Measurements from ENCODE around the gene BCL3. TPM values are rescaled to one million over a fixed set of nuclear protein-coding genes. Genes with fewer than 3 reads are reported as not detected.

The BCL3 gene
- total and polyA plus RNA-seq, 10 of the 15 experiments (the other 5 are each of a cell fraction or from before 2014, with no cell fraction given): 0.55 to 22.7 (median 3.6) TPM

DNA sequence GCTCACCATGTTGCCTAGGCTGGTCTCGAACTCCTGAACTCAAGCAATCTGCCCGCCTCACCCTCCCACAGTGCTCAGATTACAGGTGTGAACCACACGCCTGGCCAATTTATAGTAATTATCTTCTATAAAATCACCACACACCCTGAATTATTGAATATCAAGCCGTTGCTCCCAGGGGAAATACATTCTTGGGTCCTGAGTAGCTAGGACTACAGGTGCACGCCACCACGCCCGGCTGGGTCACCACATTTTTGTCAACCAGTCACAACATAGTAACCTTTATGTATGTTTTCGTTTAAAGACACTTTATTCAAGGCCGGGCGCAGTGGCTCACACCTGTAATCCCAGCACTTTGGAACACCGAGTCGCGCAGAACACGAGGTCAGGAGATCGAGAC is 37.5 kb downstream of the BCL3 start:
- H3K27ac ChIP-seq (ENCODE audit: control insufficient read depth, insufficient read depth): no peak overlapping the region
- BruUV-seq (replicated peaks): no TSS peak
- ATAC-seq (no peak), FAIRE-seq (no peak), DNase-seq (ENCODE audit: low read depth, low spot score) (no peak)
- no peaks in the 10 kb centered on the region for H3K79me2 ChIP-seq (ENCODE audit: control insufficient read depth, insufficient read depth, low read length)
- no peaks in the 10 kb centered on the region for H3K27me3 ChIP-seq (replicated peaks in 1 of 2; ENCODE audit: control insufficient read depth in 2 of 2, insufficient read depth in 2 of 2, low read length in 1 of 2)
- H3K9ac ChIP-seq (ENCODE audit: control insufficient read depth, insufficient read depth, low read length): no peak overlapping the region
- H3K4me2 ChIP-seq (ENCODE audit: control insufficient read depth, insufficient read depth): no peak overlapping the region
- H3K4me3 ChIP-seq: no peak overlapping the region
- in situ Hi-C loops (cut with MboI): no loop called here
- 58% methylated on average over 15 of the region's 15 CpGs for WGBS (ENCODE audit: insufficient coverage, insufficient replicate concordance, low lambda C conversion rate, missing lambda C conversion rate)
- no peaks in the 10 kb centered on the region; the same call in 1 of the 2 replicates for H4K20me1 ChIP-seq (ENCODE audit: control insufficient read depth, insufficient read depth)
- no peaks in the 10 kb centered on the region for H3K36me3 ChIP-seq (ENCODE audit: control insufficient read depth in 2 of 2, insufficient read depth in 2 of 2, low read length in 1 of 2)
- CTCF ChIA-PET: interaction anchor here (0.6 to 4.9 kb wide), 7 partner anchors 12 to 596 kb away, joined by 3 to 40 read pairs (median 4); partner anchors contain the start of gene NECTIN2
- no peak overlapping the region for H2AFZ ChIP-seq (ENCODE audit: control insufficient read depth, low read depth, low read length)
- RAD21 ChIA-PET (ENCODE audit: unreplicated experiment): interaction anchor here (2.2 kb wide), 1 partner anchor 63 kb away, joined by 14 read pairs; no protein-coding TSS in a partner anchor
- POLR2A ChIA-PET: no interaction called here
- H3K4me1 ChIP-seq (ENCODE audit: control insufficient read depth, insufficient read depth, low read length): no peaks in the 10 kb centered on the region; the same call in 1 of the 2 replicates
- intact Hi-C loops (cut with micrococcal nuclease; ENCODE audit: unreplicated experiment): loop anchor here (2.0 kb wide), 1 partner anchor 59 kb away; no protein-coding TSS in a partner anchor
- SMC1A ChIA-PET (ENCODE audit: uncharacterized antibody, unreplicated experiment): interaction anchor here (0.7 kb wide), 1 partner anchor 15 kb away, joined by 3 read pairs; no protein-coding TSS in a partner anchor
- no peaks in the 10 kb centered on the region for H3K9me3 ChIP-seq (replicated peaks; ENCODE audit: control insufficient read depth, insufficient read depth, low read length)
- TF ChIP-seq NR2C1 (IDR thresholded peaks at IDR 0.05) (no peak), HDAC2 (IDR thresholded peaks at IDR 0.05) (no peak), YBX1 (IDR thresholded peaks at IDR 0.05) (no peak), POLR2A (IDR thresholded peaks at IDR 0.05; ENCODE audit: low read depth, low read length) (no peak), MYB (IDR thresholded peaks at IDR 0.05; ENCODE audit: borderline replicate concordance, low read depth, low read length) (no peak), RELA (IDR thresholded peaks at IDR 0.05; ENCODE audit: borderline replicate concordance, partially characterized antibody) (no peak), ASH2L (IDR thresholded peaks at IDR 0.05; ENCODE audit: borderline replicate concordance, low read depth) (no peak), RAD21 (IDR thresholded peaks at IDR 0.05; ENCODE audit: insufficient read depth, low read depth, low read length) (no peak), PAX8 (IDR thresholded peaks at IDR 0.05) (no peak), PML (IDR thresholded peaks at IDR 0.05; ENCODE audit: low read length) (no peak), STAT1 (conservative IDR thresholded peaks at IDR 0.05) (no peak), NR2C2 (IDR thresholded peaks at IDR 0.05; ENCODE audit: borderline replicate concordance, control insufficient read depth, insufficient read length, low read depth) (no peak), NFYA (IDR thresholded peaks at IDR 0.05; ENCODE audit: borderline replicate concordance, low read depth, low read length) (no peak)
- TF ChIP-seq, protein P1, sequence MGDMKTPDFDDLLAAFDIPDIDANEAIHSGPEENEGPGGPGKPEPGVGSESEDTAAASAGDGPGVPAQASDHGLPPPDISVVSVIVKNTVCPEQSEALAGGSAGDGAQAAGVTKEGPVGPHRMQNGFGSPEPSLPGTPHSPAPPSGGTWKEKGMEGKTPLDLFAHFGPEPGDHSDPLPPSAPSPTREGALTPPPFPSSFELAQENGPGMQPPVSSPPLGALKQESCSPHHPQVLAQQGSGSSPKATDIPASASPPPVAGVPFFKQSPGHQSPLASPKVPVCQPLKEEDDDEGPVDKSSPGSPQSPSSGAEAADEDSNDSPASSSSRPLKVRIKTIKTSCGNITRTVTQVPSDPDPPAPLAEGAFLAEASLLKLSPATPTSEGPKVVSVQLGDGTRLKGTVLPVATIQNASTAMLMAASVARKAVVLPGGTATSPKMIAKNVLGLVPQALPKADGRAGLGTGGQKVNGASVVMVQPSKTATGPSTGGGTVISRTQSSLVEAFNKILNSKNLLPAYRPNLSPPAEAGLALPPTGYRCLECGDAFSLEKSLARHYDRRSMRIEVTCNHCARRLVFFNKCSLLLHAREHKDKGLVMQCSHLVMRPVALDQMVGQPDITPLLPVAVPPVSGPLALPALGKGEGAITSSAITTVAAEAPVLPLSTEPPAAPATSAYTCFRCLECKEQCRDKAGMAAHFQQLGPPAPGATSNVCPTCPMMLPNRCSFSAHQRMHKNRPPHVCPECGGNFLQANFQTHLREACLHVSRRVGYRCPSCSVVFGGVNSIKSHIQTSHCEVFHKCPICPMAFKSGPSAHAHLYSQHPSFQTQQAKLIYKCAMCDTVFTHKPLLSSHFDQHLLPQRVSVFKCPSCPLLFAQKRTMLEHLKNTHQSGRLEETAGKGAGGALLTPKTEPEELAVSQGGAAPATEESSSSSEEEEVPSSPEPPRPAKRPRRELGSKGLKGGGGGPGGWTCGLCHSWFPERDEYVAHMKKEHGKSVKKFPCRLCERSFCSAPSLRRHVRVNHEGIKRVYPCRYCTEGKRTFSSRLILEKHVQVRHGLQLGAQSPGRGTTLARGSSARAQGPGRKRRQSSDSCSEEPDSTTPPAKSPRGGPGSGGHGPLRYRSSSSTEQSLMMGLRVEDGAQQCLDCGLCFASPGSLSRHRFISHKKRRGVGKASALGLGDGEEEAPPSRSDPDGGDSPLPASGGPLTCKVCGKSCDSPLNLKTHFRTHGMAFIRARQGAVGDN (IDR thresholded peaks at IDR 0.05): no peak
- TF ChIP-seq, protein P2, sequence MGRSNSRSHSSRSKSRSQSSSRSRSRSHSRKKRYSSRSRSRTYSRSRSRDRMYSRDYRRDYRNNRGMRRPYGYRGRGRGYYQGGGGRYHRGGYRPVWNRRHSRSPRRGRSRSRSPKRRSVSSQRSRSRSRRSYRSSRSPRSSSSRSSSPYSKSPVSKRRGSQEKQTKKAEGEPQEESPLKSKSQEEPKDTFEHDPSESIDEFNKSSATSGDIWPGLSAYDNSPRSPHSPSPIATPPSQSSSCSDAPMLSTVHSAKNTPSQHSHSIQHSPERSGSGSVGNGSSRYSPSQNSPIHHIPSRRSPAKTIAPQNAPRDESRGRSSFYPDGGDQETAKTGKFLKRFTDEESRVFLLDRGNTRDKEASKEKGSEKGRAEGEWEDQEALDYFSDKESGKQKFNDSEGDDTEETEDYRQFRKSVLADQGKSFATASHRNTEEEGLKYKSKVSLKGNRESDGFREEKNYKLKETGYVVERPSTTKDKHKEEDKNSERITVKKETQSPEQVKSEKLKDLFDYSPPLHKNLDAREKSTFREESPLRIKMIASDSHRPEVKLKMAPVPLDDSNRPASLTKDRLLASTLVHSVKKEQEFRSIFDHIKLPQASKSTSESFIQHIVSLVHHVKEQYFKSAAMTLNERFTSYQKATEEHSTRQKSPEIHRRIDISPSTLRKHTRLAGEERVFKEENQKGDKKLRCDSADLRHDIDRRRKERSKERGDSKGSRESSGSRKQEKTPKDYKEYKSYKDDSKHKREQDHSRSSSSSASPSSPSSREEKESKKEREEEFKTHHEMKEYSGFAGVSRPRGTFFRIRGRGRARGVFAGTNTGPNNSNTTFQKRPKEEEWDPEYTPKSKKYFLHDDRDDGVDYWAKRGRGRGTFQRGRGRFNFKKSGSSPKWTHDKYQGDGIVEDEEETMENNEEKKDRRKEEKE (IDR thresholded peaks at IDR 0.05): no peak
- TF ChIP-seq, protein P3, sequence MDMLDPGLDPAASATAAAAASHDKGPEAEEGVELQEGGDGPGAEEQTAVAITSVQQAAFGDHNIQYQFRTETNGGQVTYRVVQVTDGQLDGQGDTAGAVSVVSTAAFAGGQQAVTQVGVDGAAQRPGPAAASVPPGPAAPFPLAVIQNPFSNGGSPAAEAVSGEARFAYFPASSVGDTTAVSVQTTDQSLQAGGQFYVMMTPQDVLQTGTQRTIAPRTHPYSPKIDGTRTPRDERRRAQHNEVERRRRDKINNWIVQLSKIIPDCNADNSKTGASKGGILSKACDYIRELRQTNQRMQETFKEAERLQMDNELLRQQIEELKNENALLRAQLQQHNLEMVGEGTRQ (IDR thresholded peaks at IDR 0.05; ENCODE audit: borderline replicate concordance, low read depth, low read length): no peak
- TF ChIP-seq, protein P4, sequence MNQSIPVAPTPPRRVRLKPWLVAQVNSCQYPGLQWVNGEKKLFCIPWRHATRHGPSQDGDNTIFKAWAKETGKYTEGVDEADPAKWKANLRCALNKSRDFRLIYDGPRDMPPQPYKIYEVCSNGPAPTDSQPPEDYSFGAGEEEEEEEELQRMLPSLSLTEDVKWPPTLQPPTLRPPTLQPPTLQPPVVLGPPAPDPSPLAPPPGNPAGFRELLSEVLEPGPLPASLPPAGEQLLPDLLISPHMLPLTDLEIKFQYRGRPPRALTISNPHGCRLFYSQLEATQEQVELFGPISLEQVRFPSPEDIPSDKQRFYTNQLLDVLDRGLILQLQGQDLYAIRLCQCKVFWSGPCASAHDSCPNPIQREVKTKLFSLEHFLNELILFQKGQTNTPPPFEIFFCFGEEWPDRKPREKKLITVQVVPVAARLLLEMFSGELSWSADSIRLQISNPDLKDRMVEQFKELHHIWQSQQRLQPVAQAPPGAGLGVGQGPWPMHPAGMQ (IDR thresholded peaks at IDR 0.05; ENCODE audit: borderline replicate concordance): no peak
